B cell (primary cell): ENCODE data around the gene IL3RA.
"Not testable (repeated sequence)": the region's sequence is repeated elsewhere in the genome, so short reads cannot be mapped to it uniquely, and the experiment has no call there.

Experiments
- CTCF ChIP-seq: fragments of 200-600 bp; IDR thresholded peaks from one replicate; pipeline ENCODE4 v1.8.0; 2022; ENCODE audit warnings: antibody characterized with exemption, mild to moderate bottlenecking
- EZH2 ChIP-seq: IDR thresholded peaks from 2 replicates; pipeline ENCODE4 v1.6.1; 2012; ENCODE audit warnings: borderline replicate concordance, low read depth, mild to moderate bottlenecking, moderate library complexity, low read length; ENCODE audit not compliant: insufficient read depth, poor library complexity, severe bottlenecking

GRCh38 chrX:1349606-1350005 lies 13.0 kb downstream of the IL3RA start:
- TF ChIP-seq EZH2, CTCF: not testable (repeated sequence)
